Activated CD8-positive, alpha-beta T cell treated with anti-CD3 and anti-CD28 coated beads, Interleukin-2, amount 10 ng/mL, durations not matched to agents 7 days and 5 days (primary cell): Measurements from ENCODE around the gene NGFR. TPM values are rescaled to one million over a fixed set of nuclear protein-coding genes. Genes with fewer than 3 reads are reported as not detected.

ENCODE experiments used
- microRNA-seq: library from miRNA; unstranded; fragments of <30 nt; microRNA quantifications from one replicate; pipeline ENCODE4 v1.2.0, GENCODE V29; 2022
- total RNA-seq, 2 experiments: library from RNA; stranded (reverse); gene quantifications; one replicate each; pipeline ENCODE4 v1.2.3, GENCODE V29; 2021

NGFR gene
- total RNA-seq, 2 experiments from 2014 or later, result 0.11 TPM; not detected in 1

Small RNAs within 50 kb of the gene (microRNA-seq; reads per million reads assigned to microRNA genes)
- gene MIR6165, result not detected

Other genes with a start within 250 kb of the NGFR start
- 10 to 100 TPM; 27.3 to 27.9 TPM for gene ZNF652, start 133.0 kb upstream of the NGFR start, total RNA-seq
- gene PHB1, start 80.4 kb upstream of the NGFR start, total RNA-seq, result 100 to 1,000 TPM; 181 to 183 TPM
- gene NXPH3, start 80.6 kb downstream of the NGFR start, total RNA-seq, result not detected
- gene SPOP, start 182.8 kb downstream of the NGFR start, total RNA-seq, result 10 to 100 TPM; 49.5 to 52.0 TPM
- 10 to 100 TPM; 50.7 to 62.6 TPM for gene SLC35B1, start 212.7 kb downstream of the NGFR start, total RNA-seq